ENCODE data around the gene ADPRH. TPM values are rescaled to one million over a fixed set of nuclear protein-coding genes. Genes with fewer than 3 reads are reported as not detected.

ADPRH gene
- total RNA-seq, 1 experiment from 2014 or later = 4.7 TPM

DNA sequence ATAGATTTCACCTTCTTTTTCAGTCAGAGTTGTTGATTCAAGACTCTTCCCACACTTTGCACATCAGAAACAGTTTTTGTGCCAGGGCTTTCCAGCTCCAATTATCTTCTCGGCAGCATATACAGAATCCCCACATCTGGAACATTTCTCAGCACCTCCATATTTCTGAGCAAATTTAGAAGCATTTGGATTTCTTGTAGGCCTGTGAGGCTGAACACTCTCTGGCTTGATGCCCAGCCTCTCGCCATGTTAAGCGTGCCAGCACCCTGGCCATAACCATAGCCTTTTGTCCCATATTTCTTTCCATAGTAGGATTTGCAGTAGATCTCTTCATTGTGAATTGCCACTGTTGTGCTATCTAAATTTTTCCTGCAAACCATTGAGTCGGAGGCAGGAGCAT lies 48.1 kb upstream of the ADPRH start:
- TF ChIP-seq, protein P1, sequence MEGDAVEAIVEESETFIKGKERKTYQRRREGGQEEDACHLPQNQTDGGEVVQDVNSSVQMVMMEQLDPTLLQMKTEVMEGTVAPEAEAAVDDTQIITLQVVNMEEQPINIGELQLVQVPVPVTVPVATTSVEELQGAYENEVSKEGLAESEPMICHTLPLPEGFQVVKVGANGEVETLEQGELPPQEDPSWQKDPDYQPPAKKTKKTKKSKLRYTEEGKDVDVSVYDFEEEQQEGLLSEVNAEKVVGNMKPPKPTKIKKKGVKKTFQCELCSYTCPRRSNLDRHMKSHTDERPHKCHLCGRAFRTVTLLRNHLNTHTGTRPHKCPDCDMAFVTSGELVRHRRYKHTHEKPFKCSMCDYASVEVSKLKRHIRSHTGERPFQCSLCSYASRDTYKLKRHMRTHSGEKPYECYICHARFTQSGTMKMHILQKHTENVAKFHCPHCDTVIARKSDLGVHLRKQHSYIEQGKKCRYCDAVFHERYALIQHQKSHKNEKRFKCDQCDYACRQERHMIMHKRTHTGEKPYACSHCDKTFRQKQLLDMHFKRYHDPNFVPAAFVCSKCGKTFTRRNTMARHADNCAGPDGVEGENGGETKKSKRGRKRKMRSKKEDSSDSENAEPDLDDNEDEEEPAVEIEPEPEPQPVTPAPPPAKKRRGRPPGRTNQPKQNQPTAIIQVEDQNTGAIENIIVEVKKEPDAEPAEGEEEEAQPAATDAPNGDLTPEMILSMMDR (conservative IDR thresholded peaks at IDR 0.05; ENCODE audit: low read depth, low read length) = no peak
- TF ChIP-seq EZH2phosphoT487 (IDR thresholded peaks at IDR 0.05; ENCODE audit: borderline replicate concordance, low read length) (no peak), EZH2 (IDR thresholded peaks at IDR 0.05; ENCODE audit: low read length, unreplicated experiment) (no peak)
- no peaks in the 10 kb centered on the region for H3K9me3 ChIP-seq (ENCODE audit: low read length)
- H4K20me1 ChIP-seq (ENCODE audit: low read length) = no peaks in the 10 kb centered on the region
- no peak overlapping the region for H2AFZ ChIP-seq (ENCODE audit: low read length)
- H3K79me2 ChIP-seq (ENCODE audit: low read length) = no peaks in the 10 kb centered on the region
- no peak for ATAC-seq
- no TSS peak for BruUV-seq (replicated peaks)
- no peak overlapping the region for H3K4me3 ChIP-seq (ENCODE audit: low read length)
- intact Hi-C loops (cut with micrococcal nuclease) = no loop called here
- no peak overlapping the region for H3K4me2 ChIP-seq (ENCODE audit: low read length)
- H3K4me1 ChIP-seq (ENCODE audit: insufficient read depth, low read length) = no peaks in the 10 kb centered on the region
- no peak overlapping the region for H3K27ac ChIP-seq (ENCODE audit: low read length)
- H3K9me2 ChIP-seq (replicated peaks; ENCODE audit: low read length) = no peaks in the 10 kb centered on the region
- no peak overlapping the region for H3K9ac ChIP-seq (ENCODE audit: low read length)
- no peaks in the 10 kb centered on the region for H3K27me3 ChIP-seq (ENCODE audit: low read length)
- no peaks in the 10 kb centered on the region for H3K36me3 ChIP-seq (ENCODE audit: low read depth, low read length)
- ChIA-PET POLR2A (ENCODE audit: unreplicated experiment) (no interaction called here), CTCF (no interaction called here)
- DNase-seq = no peak
- no peaks in the 10 kb centered on the region for H3F3A ChIP-seq (ENCODE audit: low read length, unreplicated experiment)

DNA sequence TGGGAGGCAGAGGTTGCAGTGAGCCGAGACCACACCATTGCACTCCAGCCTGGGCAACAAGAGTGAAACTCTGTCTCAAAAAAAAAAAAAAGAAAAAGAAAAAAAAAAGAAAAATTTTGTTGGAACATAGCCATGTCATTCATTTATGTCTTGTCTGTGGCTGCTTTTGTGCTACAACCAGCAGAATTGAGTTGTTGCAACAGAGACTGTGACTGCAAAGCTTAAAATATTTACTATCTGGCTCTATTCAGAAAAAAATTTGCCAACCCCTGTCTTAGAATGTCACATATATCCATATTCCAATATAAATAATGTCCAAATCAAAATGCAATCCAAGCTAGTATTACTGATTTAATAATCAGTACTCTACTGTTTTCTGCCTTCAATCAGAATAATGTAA lies 45.0 kb upstream of the ADPRH start:
- H4K20me1 ChIP-seq (ENCODE audit: low read length) = no peaks in the 10 kb centered on the region
- CTCF ChIA-PET = no interaction called here
- POLR2A ChIA-PET (ENCODE audit: unreplicated experiment) = no interaction called here
- no peak overlapping the region for H3K9ac ChIP-seq (ENCODE audit: low read length)
- intact Hi-C loops (cut with micrococcal nuclease) = no loop called here
- no peaks in the 10 kb centered on the region for H3K36me3 ChIP-seq (ENCODE audit: low read depth, low read length)
- TF ChIP-seq, protein P1 (conservative IDR thresholded peaks at IDR 0.05; ENCODE audit: low read depth, low read length) = no peak
- no peak for TF ChIP-seq EZH2 (IDR thresholded peaks at IDR 0.05; ENCODE audit: low read length, unreplicated experiment)
- TF ChIP-seq EZH2phosphoT487 (IDR thresholded peaks at IDR 0.05; ENCODE audit: borderline replicate concordance, low read length) = no peak
- H3K9me3 ChIP-seq (ENCODE audit: low read length) = no peaks in the 10 kb centered on the region
- ATAC-seq = no peak
- H3K9me2 ChIP-seq (replicated peaks; ENCODE audit: low read length) = no peaks in the 10 kb centered on the region
- no peaks in the 10 kb centered on the region for H3K79me2 ChIP-seq (ENCODE audit: low read length)
- no peaks in the 10 kb centered on the region for H3F3A ChIP-seq (ENCODE audit: low read length, unreplicated experiment)
- no peak overlapping the region for H3K4me2 ChIP-seq (ENCODE audit: low read length)
- no peak overlapping the region for H3K27ac ChIP-seq (ENCODE audit: low read length)
- no peak overlapping the region for H2AFZ ChIP-seq (ENCODE audit: low read length)
- no TSS peak for BruUV-seq (replicated peaks)
- no peak for DNase-seq
- no peaks in the 10 kb centered on the region for H3K27me3 ChIP-seq (ENCODE audit: low read length)
- H3K4me3 ChIP-seq (ENCODE audit: low read length) = no peak overlapping the region
- H3K4me1 ChIP-seq (ENCODE audit: insufficient read depth, low read length) = no peaks in the 10 kb centered on the region

DNA sequence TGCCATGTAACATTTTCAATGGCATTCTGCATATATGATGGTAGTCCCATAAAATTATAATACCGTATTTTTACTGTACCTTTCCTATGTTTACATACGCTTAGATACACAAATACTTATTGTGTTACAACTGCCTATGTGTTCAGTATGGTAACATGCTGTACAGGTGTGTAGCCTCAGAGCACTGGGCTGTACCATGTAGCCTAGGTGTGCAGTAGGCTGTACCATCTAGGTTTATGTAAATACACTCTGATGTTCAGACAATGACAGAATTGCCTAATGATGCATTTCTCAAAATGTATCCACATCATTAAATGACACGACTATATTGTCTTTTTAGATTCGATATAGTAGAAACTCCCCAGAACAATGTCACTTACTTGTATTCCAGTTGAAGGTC lies 42.5 kb upstream of the ADPRH start:
- Histone ChIP-seq H3K4me3 (ENCODE audit: low read length) (no peak overlapping the region), H4K20me1 (ENCODE audit: low read length) (no peaks in the 10 kb centered on the region), H3K27ac (ENCODE audit: low read length) (no peak overlapping the region), H3F3A (ENCODE audit: low read length, unreplicated experiment) (no peaks in the 10 kb centered on the region), H3K4me1 (ENCODE audit: insufficient read depth, low read length) (no peaks in the 10 kb centered on the region), H3K27me3 (ENCODE audit: low read length) (no peaks in the 10 kb centered on the region), H3K4me2 (ENCODE audit: low read length) (no peak overlapping the region), H3K9me3 (ENCODE audit: low read length) (no peaks in the 10 kb centered on the region), H3K9ac (ENCODE audit: low read length) (no peak overlapping the region), H3K79me2 (ENCODE audit: low read length) (no peaks in the 10 kb centered on the region), H2AFZ (ENCODE audit: low read length) (no peak overlapping the region), H3K9me2 (replicated peaks; ENCODE audit: low read length) (no peaks in the 10 kb centered on the region), H3K36me3 (ENCODE audit: low read depth, low read length) (no peaks in the 10 kb centered on the region)
- intact Hi-C loops (cut with micrococcal nuclease) = no loop called here
- ChIA-PET CTCF (no interaction called here), POLR2A (ENCODE audit: unreplicated experiment) (no interaction called here)
- TF ChIP-seq EZH2 (IDR thresholded peaks at IDR 0.05; ENCODE audit: low read length, unreplicated experiment) (no peak), EZH2phosphoT487 (IDR thresholded peaks at IDR 0.05; ENCODE audit: borderline replicate concordance, low read length) (no peak)
- TF ChIP-seq, protein P1 (conservative IDR thresholded peaks at IDR 0.05; ENCODE audit: low read depth, low read length) = no peak
- BruUV-seq (replicated peaks) = no TSS peak
- ATAC-seq (no peak), DNase-seq (no peak)

All from PC-3 (cell line).